Upper lobe of left lung (tissue), 6 donors: ENCODE measurements around the gene BRAT1. TPM values are rescaled to one million over a fixed set of nuclear protein-coding genes. Genes with fewer than 3 reads are reported as not detected.

Experiments
- ATAC-seq, 2 donors: fragments of 200-7000 bp; cut with Tn5 transposase; one replicate each; pipeline ENCODE4 v1.9.1; 2022; ENCODE audit warnings: mild to moderate bottlenecking in 2 of 2, moderate library complexity in 2 of 2; ENCODE audit not compliant: low FRiP score in 2 of 2
- DNase-seq, 2 donors: peaks; one replicate each; pipeline ENCODE4 v3.0.0-alpha.2; 2019 to 2020
- H3K27ac ChIP-seq, 4 donors: fragments of 200-600 bp; sonication (generic); one replicate each; pipeline ENCODE4 v1.5.1; 2016 to 2019
- H3K27me3 ChIP-seq, 4 donors: fragments of 200-600 bp; sonication (generic); one replicate each; pipeline ENCODE4 v1.5.1; 2017 to 2019
- H3K36me3 ChIP-seq, 4 donors: fragments of 200-600 bp; sonication (generic); one replicate each; pipeline ENCODE4 v1.5.1; 2016 to 2019
- H3K4me1 ChIP-seq, 4 donors: fragments of 200-600 bp; sonication (generic); one replicate each; pipeline ENCODE4 v1.5.1; 2018 to 2019
- H3K4me3 ChIP-seq, 4 donors: fragments of 200-600 bp; sonication (generic); one replicate each; pipeline ENCODE4 v1.5.1; 2017 to 2019; ENCODE audit warnings: mild to moderate bottlenecking in 2 of 4, moderate library complexity in 1 of 4
- H3K9me3 ChIP-seq, 4 donors: fragments of 200-600 bp; sonication (generic); one replicate each; pipeline ENCODE4 v1.5.1; 2018 to 2019
- CTCF ChIP-seq, 6 experiments: fragments of 450-650 bp in 4 of 6; fragments of 200-600 bp in 2 of 6; sonication (generic) in 2 of 6; IDR thresholded peaks; one replicate each; pipeline ENCODE4 v1.5.1; 2016 to 2019; ENCODE audit warnings: antibody characterized with exemption in 6 of 6
- EP300 ChIP-seq, 4 donors: sonication (generic); formaldehyde crosslinking; IDR thresholded peaks; one replicate each; pipeline ENCODE4 v1.5.1; 2017; ENCODE audit warnings: antibody characterized with exemption in 4 of 4, control low read depth in 2 of 4
- POLR2A ChIP-seq, 4 donors: fragments of 450-650 bp; IDR thresholded peaks; one replicate each; pipeline ENCODE4 v1.5.1; 2016 to 2017; ENCODE audit warnings: antibody characterized with exemption in 4 of 4, mild to moderate bottlenecking in 2 of 4
- POLR2AphosphoS5 ChIP-seq, 2 donors: sonication (generic); formaldehyde crosslinking; IDR thresholded peaks; one replicate each; pipeline ENCODE4 v1.5.1; 2017; ENCODE audit warnings: antibody characterized with exemption in 2 of 2
- WGBS, 2 donors: methylation state at CpG; one replicate each; pipeline ENCODE4 v1.1.5; 2017 to 2018; 5-methylcytosine and 5-hydroxymethylcytosine counted together
- total RNA-seq, 6 donors: library from RNA; depleted of rRNA in 4 of 6; stranded (reverse); fragments of >200 nt in 4 of 6; gene quantifications; one replicate each; pipeline versions ENCODE4 v1.1.0 to v1.2.1, GENCODE V29; 2016 to 2021
- donor health status: DM: no; HTN: no; CAD: no; lungs with moderate emphysema.
- donor health status: DM: no; HTN: yes; CAD: no; lungs with severe emphysema.

The BRAT1 gene
- total RNA-seq, 6 donors from 2014 or later: 23.9 to 68.3 (median 31.0) TPM

- DNase-seq (peak in 1 of 2 donors; percentile 83), ATAC-seq (no peak)
- 33% methylated on average over 13 of the region's 21 CpGs; no CpG with 5 or more reads in 1 of the 2 donors for WGBS, 2 donors
- H3K27me3 ChIP-seq: peaks cover 0 to 5% (median 1%) of the 10 kb centered on the region in 4 donors
- peaks cover 65 to 78% (median 73%) of the 10 kb centered on the region in 4 donors for H3K4me1 ChIP-seq
- TF ChIP-seq POLR2A (IDR thresholded peaks at IDR 0.05) (no peak), EP300 (IDR thresholded peaks at IDR 0.05) (no peak), CTCF (IDR thresholded peaks at IDR 0.05) (no peak), POLR2AphosphoS5 (IDR thresholded peaks at IDR 0.05) (no peak)
- no peaks in the 10 kb centered on the region for H3K9me3 ChIP-seq
- peak overlapping the region; percentile 8 to 71 (median 62) for H3K4me3 ChIP-seq
- H3K36me3 ChIP-seq: peaks cover 0 to 13% (median 9%) of the 10 kb centered on the region in 4 donors
- H3K27ac ChIP-seq: peak overlapping the region; percentile 83 to 96 (median 90)
Observed at GRCh38 chr7:2521341-2521745, 34.0 kb downstream of the BRAT1 start.

- peak overlapping the region; percentile 83 to 96 (median 90) for H3K27ac ChIP-seq
- peaks cover 0 to 5% (median 1%) of the 10 kb centered on the region in 4 donors for H3K27me3 ChIP-seq
- peak overlapping the region; percentile 8 to 71 (median 62) for H3K4me3 ChIP-seq
- H3K4me1 ChIP-seq: peaks cover 65 to 73% (median 68%) of the 10 kb centered on the region in 4 donors
- no peak for TF ChIP-seq EP300 (IDR thresholded peaks at IDR 0.05)
- no peak for TF ChIP-seq POLR2AphosphoS5 (IDR thresholded peaks at IDR 0.05)
- no peak for TF ChIP-seq POLR2A (IDR thresholded peaks at IDR 0.05)
- no peak for TF ChIP-seq CTCF (IDR thresholded peaks at IDR 0.05)
- ATAC-seq: no peak
- H3K36me3 ChIP-seq: peaks cover 0 to 8% (median 7%) of the 10 kb centered on the region in 4 donors
- H3K9me3 ChIP-seq: no peaks in the 10 kb centered on the region
- 11 to 20% methylated on average over 3 to 7 of the region's 12 CpGs for WGBS, 2 donors
- DNase-seq: no peak
Observed at GRCh38 chr7:2520761-2521290, 34.5 kb downstream of the BRAT1 start.

- H3K27ac ChIP-seq: peak overlapping the region; percentile 83 to 96 (median 90)
Observed at GRCh38 chr7:2520131-2520760, 35.1 kb downstream of the BRAT1 start.

GRCh38 chr7:2519119-2519930, 36.0 kb downstream of the BRAT1 start, which contains the start of gene LFNG:
Gene LFNG, plus strand, starts transcription at chr7:2519774. Its CDS starts 88 bp downstream, at chr7:2519862.
- ATAC-seq (peak; percentile 73 to 90), DNase-seq (peak; percentile 86 to 97)
- WGBS, 2 donors: 0% methylated on average over 4 to 15 of the region's 95 CpGs
- H3K9me3 ChIP-seq: no peaks in the 10 kb centered on the region
- H3K4me1 ChIP-seq: peaks cover 52 to 58% (median 53%) of the 10 kb centered on the region in 4 donors
- TF ChIP-seq POLR2A (IDR thresholded peaks at IDR 0.05) (peak in 3 of 4 donors; percentile 57 to 98 (median 91)), CTCF (IDR thresholded peaks at IDR 0.05) (peak in 4 of 6 experiments; percentile 10 to 28 (median 14)), EP300 (IDR thresholded peaks at IDR 0.05) (no peak), POLR2AphosphoS5 (IDR thresholded peaks at IDR 0.05) (peak; percentile 78 to 96)
- H3K27ac ChIP-seq: peak within 1 kb of the TSS; percentile 83 to 96 (median 90)
- no peaks in the 10 kb centered on the region for H3K36me3 ChIP-seq
- peaks cover 0 to 3% (median 1%) of the 10 kb centered on the region in 4 donors for H3K27me3 ChIP-seq
- H3K4me3 ChIP-seq: peak within 1 kb of the TSS; percentile 8 to 71 (median 62)

More at GRCh38 chr7:2520131-2520760, 35.1 kb downstream of the BRAT1 start:
- no peak for ATAC-seq
- Histone ChIP-seq H3K27me3 (peaks cover 0 to 5% (median 1%) of the 10 kb centered on the region in 4 donors), H3K9me3 (no peaks in the 10 kb centered on the region), H3K4me3 (peak overlapping the region; percentile 8 to 71 (median 62)), H3K4me1 (peaks cover 61 to 67% (median 62%) of the 10 kb centered on the region in 4 donors), H3K36me3 (peaks cover 0 to 3% (median 3%) of the 10 kb centered on the region in 4 donors)
- no peak for TF ChIP-seq POLR2A (IDR thresholded peaks at IDR 0.05)
- TF ChIP-seq CTCF (IDR thresholded peaks at IDR 0.05): peak in 4 of 6 experiments; percentile 32 to 50 (median 40)
- TF ChIP-seq EP300 (IDR thresholded peaks at IDR 0.05): no peak
- peak; percentile 58 to 88 for DNase-seq
- WGBS, 2 donors: 5 to 20% methylated on average over 3 to 17 of the region's 37 CpGs
